Measurements from ENCODE around the gene KCNA1. TPM values are rescaled to one million over a fixed set of nuclear protein-coding genes. Genes with fewer than 3 reads are reported as not detected.

Gene KCNA1
- total and polyA plus RNA-seq, 2 donors (not counting 3 experiments of a cell fraction or from before 2014, with no cell fraction given): not detected

GRCh38 chr12:4960030-4960429, 50.3 kb downstream of the KCNA1 start:
- Histone ChIP-seq H3K9me1 (replicated peaks; ENCODE audit: control insufficient read depth, extremely low read depth, insufficient read depth, low read length) (no peaks in the 10 kb centered on the region), H3K4me3 (replicated peaks in 1 of 3; ENCODE audit: insufficient read depth in 1 of 3, low read depth in 1 of 3, low read length in 3 of 3) (no peak overlapping the region), H3K9ac (replicated peaks; ENCODE audit: extremely low read depth, insufficient read depth, low read length) (no peak overlapping the region), H3K4me2 (ENCODE audit: insufficient read depth, low read length) (no peak overlapping the region), H3K27ac (ENCODE audit: insufficient read depth, low read depth, low read length) (no peak overlapping the region), H3K79me2 (ENCODE audit: control insufficient read depth, insufficient read depth, low read length) (no peaks in the 10 kb centered on the region), H2AFZ (ENCODE audit: low read depth, low read length) (no peak overlapping the region), H3K4me1 (ENCODE audit: control insufficient read depth, extremely low read depth, insufficient read depth, low read length) (no peaks in the 10 kb centered on the region), H4K20me1 (replicated peaks; ENCODE audit: control insufficient read depth, extremely low read depth, insufficient read depth, low read length) (no peaks in the 10 kb centered on the region), H3K36me3 (ENCODE audit: control insufficient read depth in 2 of 2, extremely low read depth in 1 of 2, insufficient read depth in 2 of 2, low read length in 2 of 2) (no peaks in the 10 kb centered on the region), H3K27me3 (ENCODE audit: control insufficient read depth in 2 of 2, insufficient read depth in 2 of 2, low read length in 2 of 2) (no peaks in the 10 kb centered on the region), H3K9me3 (replicated peaks; ENCODE audit: control insufficient read depth, insufficient read depth, low read length) (no peaks in the 10 kb centered on the region)
- CTCF ChIA-PET: interaction anchor here (1.0 kb wide), 1 partner anchor 61 kb away, joined by 3 read pairs; no protein-coding TSS in a partner anchor
- dilution Hi-C loops (cut with MboI; ENCODE audit: extremely low pct_ligation_motif_present, low sequenced_read_pairs): no loop called here
- FAIRE-seq (no peak), DNase-seq (ENCODE audit: low read depth, low spot score) (no peak)
- intact Hi-C loops (cut with micrococcal nuclease): no loop called here
- BruUV-seq (replicated peaks): no TSS peak
- TF ChIP-seq JUN (IDR thresholded peaks at IDR 0.05; ENCODE audit: borderline replicate concordance, insufficient read depth, insufficient read length, low read depth): no peak
- TF ChIP-seq POLR2AphosphoS5 (IDR thresholded peaks at IDR 0.05; ENCODE audit: insufficient read depth, low read depth, low read length): no peak
- TF ChIP-seq GATA2 (IDR thresholded peaks at IDR 0.05; ENCODE audit: insufficient read depth, insufficient read length, low read depth, low read length): no peak
- TF ChIP-seq MYC (IDR thresholded peaks at IDR 0.05; ENCODE audit: low read depth, low read length): no peak
- TF ChIP-seq POLR2A (IDR thresholded peaks at IDR 0.05; ENCODE audit: low read depth, low read length): no peak
- TF ChIP-seq, protein P1, sequence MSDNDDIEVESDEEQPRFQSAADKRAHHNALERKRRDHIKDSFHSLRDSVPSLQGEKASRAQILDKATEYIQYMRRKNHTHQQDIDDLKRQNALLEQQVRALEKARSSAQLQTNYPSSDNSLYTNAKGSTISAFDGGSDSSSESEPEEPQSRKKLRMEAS (IDR thresholded peaks at IDR 0.05; ENCODE audit: insufficient read depth, insufficient read length): no peak
- TF ChIP-seq EZH2 (IDR thresholded peaks at IDR 0.05; ENCODE audit: borderline replicate concordance, low read depth, low read length, severe bottlenecking): no peak
- TF ChIP-seq FOS (IDR thresholded peaks at IDR 0.05; ENCODE audit: borderline replicate concordance, insufficient read depth, low read length): no peak
- TF ChIP-seq, protein P2, sequence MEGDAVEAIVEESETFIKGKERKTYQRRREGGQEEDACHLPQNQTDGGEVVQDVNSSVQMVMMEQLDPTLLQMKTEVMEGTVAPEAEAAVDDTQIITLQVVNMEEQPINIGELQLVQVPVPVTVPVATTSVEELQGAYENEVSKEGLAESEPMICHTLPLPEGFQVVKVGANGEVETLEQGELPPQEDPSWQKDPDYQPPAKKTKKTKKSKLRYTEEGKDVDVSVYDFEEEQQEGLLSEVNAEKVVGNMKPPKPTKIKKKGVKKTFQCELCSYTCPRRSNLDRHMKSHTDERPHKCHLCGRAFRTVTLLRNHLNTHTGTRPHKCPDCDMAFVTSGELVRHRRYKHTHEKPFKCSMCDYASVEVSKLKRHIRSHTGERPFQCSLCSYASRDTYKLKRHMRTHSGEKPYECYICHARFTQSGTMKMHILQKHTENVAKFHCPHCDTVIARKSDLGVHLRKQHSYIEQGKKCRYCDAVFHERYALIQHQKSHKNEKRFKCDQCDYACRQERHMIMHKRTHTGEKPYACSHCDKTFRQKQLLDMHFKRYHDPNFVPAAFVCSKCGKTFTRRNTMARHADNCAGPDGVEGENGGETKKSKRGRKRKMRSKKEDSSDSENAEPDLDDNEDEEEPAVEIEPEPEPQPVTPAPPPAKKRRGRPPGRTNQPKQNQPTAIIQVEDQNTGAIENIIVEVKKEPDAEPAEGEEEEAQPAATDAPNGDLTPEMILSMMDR (IDR thresholded peaks at IDR 0.05; ENCODE audit: extremely low read depth in 1 of 2, insufficient read depth in 1 of 2, low read depth in 1 of 2, low read length in 2 of 2): no peak
- POLR2A ChIA-PET: no interaction called here
